NCI-H128 (cell line): ENCODE results near the gene GJB5.
"Not testable (repeated sequence)": the region's sequence is repeated elsewhere in the genome, so short reads cannot be mapped to it uniquely, and the experiment has no call there.

ENCODE experiments used
- DNase-seq: peaks from one replicate; lab custom pipeline; 2025; ENCODE audit not compliant: unreplicated experiment; lab: John Stamatoyannopoulos, UW

Gene GJB5

GRCh38 chr1:34754964-34755637, at the start of gene GJB5:
GJB5 (plus strand) TSS chr1:34755047; CDS start chr1:34757331, 2,284 bp downstream.
- no peak for DNase-seq

GRCh38 chr1:34705077-34705476, 49.8 kb upstream of the GJB5 start:
- DNase-seq, result no peak

DNA sequence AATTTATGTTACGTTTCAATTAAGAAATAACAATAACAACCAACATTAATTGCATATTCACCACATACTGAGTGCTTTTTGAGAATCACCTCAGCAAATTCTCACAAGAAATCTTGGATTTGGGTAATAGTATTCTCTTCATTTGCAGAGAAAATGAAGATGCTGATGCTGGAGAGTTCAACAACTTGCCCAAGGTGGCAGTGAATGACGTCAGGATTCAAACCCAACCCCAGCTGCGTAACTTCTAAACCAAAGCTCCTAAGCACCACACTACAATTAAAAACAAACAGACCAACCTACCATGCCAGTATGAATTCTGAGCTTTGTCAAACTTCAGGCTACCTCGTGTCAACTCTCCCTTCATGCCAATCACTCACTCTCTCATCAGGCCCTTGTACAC, 46.7 kb upstream of the GJB5 start:
- DNase-seq, result no peak

DNA sequence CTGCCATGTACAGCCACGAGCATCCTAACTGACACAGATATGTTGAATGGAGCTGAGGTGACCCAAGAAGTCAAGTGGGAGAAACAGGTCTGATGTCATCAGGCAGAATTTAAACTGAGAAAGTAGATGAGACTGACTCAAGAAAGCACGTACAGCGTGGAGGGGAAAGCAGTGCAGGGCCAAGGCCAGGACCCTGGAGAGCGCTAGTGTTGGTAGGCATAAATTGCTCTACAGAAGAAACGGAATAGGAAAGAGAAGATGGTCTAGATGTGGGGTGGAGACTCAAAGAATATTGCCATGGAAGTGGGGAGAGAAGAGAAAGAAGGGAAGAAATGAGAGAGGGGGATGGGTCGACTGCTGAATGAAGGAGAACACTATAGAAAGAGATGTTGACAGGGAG, 45.3 kb upstream of the GJB5 start:
- no peak for DNase-seq

GRCh38 chr1:34710812-34711211, 44.0 kb upstream of the GJB5 start:
- DNase-seq, result no peak

DNA sequence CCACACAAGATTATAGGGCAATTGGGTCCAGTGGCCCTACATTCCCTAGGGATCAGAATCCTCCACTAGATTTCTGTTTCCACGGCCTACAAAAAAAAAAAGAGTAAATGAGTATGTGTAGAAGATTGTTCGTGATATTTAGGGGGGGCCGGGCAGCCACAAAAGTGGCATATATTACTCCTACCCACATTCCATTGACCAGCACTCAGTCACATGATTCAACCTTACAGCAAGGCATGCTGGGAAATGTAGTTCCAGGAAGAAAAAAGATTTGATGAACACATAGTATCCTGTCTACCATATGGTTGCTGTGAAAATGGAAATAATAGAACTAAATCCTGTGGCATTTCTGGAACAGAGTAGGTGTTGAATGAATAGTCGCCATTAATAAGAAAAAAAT, 43.4 kb upstream of the GJB5 start:
- no peak for DNase-seq

DNA sequence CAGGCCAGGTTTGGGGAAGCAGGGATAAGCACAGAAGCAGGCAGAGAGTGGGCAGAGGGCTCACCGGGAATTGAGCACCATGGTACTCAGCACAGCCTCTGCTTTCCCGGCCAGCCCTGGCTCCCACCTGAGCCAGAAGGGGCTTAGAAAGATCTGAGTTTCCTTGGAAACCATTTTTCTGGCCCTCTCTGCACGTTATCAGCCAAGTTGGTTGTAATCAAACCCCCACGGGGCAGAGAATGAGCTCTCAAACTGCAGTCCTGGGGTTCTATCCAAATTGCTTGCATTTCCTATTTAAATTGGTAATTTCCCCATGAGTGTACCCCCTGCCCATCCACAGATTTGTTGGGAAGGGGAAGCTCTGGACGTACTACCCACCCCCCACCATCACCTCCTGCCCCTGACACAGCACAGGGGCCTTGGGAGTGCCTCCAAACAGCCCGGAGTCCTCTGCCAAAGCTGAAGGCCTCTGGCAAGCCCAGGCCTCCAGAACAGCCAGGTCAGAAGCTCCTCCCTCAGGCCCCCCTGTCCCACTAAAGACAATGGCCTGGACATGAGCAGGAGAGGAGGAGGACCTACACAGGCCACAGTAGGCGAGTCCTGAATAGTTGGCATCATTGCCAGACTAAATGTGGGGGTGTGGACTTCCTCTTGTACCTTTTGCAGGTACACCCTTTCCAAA, 42.7 kb upstream of the GJB5 start:
- DNase-seq, result no peak

DNA sequence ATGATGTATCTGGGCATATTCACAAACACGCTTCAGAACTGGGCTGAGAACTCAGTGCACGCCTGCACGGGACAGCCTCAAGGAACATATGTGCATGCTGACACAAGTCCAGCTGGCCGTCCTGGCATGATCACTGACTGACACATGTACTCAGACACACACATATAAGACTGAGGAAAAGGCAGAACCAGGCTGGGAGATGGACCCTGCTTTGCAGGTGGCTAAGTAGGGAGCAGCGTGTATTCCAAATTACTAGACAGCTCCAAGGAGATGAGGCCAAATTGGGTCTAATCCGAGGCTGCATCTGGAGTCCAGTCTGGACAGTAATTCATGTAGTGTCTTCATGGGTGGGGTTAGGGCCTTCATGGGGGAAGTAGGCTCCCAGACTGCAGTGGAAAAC, 41.4 kb upstream of the GJB5 start:
- no peak for DNase-seq

GRCh38 chr1:34714386-34714785, 40.5 kb upstream of the GJB5 start:
- DNase-seq, result no peak

DNA sequence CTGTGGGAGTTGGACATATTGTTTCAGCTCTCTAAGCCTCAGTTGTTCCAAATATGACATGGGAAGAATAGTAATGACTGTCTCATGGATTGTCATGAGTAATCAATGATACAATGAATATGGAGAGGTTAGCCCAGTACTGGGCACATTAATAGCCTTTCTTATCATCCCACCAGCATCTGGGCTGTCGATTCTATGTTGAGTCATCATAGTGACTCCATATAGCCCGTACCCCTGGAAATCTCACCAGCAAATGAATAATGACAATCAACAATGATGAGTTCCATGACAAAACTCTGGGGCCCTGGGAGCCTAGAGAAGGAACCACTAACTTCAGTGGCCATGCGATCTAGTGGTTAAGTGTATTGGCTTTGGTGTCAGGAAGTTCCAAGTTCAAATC, 39.7 kb upstream of the GJB5 start:
- DNase-seq, result no peak

DNA sequence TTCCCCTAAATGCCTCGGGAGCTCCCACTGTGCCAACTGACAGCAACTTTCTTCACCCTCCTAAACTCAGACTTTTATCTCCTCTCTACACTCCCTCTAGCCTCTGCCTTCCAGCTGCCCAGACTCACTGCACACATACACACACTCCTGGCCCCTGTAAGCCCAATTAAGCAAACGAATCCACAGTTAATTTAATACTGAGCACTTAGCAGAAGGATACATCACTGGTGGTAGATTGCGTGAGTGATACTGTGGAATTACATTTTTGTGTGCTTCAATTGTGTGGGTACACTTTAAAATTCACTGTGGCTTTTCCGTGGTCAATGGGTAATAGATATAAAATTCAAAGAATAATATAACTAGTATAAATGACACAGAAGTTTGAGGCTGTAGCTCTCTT, 33.6 kb upstream of the GJB5 start:
- DNase-seq, result no peak

DNA sequence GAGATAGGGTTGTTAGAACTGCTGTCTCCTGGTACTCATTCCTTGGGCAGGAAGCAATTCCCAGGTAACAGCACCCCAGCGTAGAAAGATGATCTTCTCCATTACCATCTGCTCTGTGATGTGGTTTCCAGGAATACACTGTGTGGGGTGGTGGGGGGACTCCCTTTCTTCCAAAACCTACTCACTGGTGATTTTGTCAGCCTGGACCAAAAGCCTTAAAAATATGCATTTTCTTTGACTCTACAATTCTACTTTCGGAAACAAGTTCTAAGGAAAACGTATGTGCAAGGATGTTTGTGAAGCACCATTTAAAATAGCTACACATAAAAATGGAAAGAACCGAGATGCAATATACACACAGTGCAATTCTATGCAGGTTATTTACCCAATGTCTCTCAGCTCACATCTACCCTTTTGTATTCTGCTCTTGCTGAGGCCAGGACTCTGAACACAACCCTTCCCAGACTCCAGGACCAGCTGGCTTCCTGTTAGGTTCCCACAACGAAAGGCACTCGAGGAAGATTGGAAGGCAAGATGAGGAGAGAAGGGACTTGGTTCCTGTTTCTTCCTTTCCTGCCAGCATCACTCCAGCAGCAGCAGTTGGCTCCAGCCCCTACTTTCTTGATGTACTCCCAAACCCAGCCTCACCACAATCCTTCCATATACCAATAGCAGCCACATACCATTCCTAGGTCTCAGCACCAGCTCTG, 33.0 kb upstream of the GJB5 start:
- no peak for DNase-seq

- no peak for DNase-seq
These were observed 28.0 kb upstream of the GJB5 start for GRCh38 chr1:34726861-34727260.

DNA sequence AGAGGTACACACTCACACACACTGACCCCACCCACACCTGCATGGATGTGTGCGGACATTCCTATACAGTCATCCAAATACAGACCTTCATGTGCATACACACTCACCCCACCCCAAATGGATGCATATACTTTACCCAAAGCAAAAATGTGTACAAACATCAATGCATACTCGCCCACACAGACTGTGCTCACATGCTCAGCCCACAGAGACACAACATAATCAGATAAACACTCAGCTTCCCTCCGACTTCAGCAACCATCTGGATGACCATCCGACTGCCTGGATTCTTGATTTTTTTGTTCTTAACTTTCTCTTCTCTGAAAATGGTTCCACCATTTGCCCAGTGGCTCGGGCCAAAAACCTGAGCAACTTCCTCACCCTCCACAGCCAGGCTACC, 24.4 kb upstream of the GJB5 start:
- DNase-seq, result no peak

DNA sequence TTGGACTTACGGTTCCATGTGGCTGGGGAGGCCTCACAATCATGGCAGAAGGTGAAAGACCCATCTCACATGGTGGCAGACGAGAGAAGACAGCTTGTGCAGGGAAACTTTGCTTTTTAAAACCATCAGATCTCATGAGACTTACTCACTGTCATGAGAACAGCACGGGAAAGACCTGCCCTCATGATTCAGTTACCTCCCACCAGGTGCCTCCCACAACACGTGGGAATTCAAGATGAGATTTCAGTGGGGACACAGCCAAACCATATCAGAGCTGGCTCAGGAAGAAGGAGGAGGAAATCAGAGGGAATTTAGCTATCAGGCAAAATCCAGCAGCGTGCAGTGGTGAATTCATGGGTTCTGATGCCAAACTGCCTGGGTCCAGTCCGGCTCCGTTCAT, 22.0 kb upstream of the GJB5 start:
- DNase-seq, result not testable (repeated sequence)

DNA sequence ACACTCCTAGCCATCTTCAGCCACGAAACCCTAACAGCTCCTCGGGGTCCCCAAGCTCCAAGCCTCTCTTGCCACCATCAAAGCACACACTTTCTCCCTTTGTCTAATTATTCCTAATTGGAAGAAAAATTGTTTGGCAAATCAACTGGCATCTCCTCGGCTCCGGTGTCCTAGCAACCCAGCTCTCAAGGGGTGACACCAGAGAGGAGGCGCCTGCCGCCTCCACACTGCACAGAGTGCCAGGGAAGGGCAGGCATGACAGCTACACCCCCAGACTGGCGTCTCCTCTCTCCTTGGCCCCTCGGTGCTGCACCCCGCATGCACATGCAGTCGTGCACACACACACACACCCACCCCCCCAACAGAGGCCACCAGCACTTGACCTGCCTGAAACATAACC, 18.2 kb upstream of the GJB5 start:
- DNase-seq, result peak; percentile 11

- not testable (repeated sequence) for DNase-seq
These were observed 17.6 kb upstream of the GJB5 start for GRCh38 chr1:34737236-34737635.

DNA sequence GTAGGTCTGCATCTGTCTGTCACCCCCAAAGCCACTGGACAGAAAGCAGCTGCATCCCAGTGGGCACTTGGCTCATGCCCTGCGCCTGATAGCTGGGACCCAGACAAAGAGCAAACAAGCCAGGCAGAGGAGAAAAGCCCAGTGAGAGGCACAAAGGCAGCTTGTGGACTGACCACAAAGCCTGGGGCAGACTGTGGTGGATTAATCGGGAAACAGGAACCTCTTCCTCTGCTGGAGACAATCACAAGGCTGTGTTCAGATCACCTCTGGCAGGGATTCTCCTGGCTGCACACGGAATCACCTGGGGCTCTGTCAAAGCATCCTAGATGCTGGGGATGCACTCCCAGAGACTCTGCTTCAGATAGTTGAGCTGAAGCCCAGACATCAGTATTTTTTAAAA, 15.2 kb upstream of the GJB5 start:
- DNase-seq, result no peak

DNA sequence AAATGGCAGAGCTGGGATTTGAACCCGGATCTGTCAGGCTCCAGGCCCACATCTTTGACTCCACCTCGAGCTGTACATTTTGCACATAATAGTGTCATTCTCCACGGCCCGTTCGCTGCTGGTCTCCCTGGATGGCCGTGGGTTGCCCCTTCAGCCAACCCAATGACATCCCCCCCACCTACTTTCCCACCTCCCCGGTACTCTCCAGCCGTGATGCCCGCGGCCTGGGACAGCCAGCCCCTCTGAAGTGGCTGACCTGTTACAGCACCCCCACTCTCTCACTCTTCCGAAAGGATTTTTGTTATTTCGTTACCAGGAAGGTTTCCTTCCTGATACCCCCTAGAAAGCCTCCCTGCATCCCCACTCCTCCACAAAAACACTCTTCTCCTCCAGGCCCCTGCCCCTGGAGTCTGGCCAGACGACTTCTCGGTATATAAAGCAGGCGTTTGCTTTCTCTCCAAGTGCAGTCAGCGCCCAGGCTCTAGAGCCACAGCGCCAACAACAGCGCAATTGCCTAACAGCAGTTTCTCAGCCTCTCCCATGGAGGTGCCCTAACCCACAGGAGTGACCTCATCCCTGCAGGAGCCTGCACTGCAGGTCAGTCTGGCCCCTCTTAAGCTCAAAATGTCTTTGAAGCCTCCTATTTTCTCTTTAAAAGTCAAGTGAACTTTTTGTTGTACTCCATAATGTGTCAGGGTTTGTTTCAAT, 14.5 kb upstream of the GJB5 start:
- DNase-seq, result no peak

- peak; percentile 61 for DNase-seq
These were observed 12.1 kb upstream of the GJB5 start for GRCh38 chr1:34742667-34743270.

DNA sequence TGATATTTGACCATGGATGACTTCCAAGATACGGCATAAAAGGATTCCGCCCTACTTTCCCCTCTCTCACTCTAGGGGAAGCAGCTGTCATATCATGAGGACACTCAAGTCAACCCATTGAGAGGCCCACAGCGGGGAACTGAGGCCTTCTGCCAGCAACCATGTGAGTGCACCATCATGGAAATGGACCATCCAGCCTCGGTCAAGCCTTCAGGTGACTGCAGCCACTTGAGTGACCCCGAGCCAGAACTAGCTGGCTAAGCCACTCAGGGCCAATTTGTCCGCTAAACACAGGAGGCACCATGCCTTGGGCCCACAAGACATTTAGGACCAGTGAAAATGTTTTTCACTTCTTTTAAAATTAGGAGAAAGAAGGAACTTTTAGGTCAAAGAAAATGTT, 11.1 kb upstream of the GJB5 start:
- no peak for DNase-seq
